Central memory CD8-positive, alpha-beta T cell (primary cell): ENCODE measurements around the gene EXTL2.
"Not testable (repeated sequence)": the region's sequence is repeated elsewhere in the genome, so short reads cannot be mapped to it uniquely, and the experiment has no call there.

ENCODE experiments used
- ATAC-seq: fragments of 150-1000 bp; cut with Tn5 transposase; replicated peaks from 2 replicates; pipeline ENCODE4 v1.10.0; 2022; ENCODE audit warnings: mild to moderate bottlenecking, moderate FRiP score, moderate number of reproducible peaks; ENCODE audit not compliant: poor library complexity, severe bottlenecking; ENCODE audit errors: extremely low read depth
- DNase-seq, 2 donors: peaks; one replicate each; pipeline ENCODE4 v3.0.0; 2021; ENCODE audit warnings: low spot score in 2 of 2
- H3K27ac Mint-ChIP-seq: one replicate; pipeline ENCODE4 v1.8.0; 2022; ENCODE audit warnings: low read depth, mild to moderate bottlenecking, moderate library complexity, mixed read lengths
- H3K27me3 Mint-ChIP-seq: one replicate; pipeline ENCODE4 v1.8.0; 2022; ENCODE audit warnings: mixed read lengths
- H3K36me3 Mint-ChIP-seq: one replicate; pipeline ENCODE4 v1.8.0; 2022; ENCODE audit warnings: mild to moderate bottlenecking, moderate library complexity, mixed read lengths; ENCODE audit not compliant: insufficient read depth
- H3K4me1 Mint-ChIP-seq: one replicate; pipeline ENCODE4 v1.8.0; 2022; ENCODE audit warnings: mixed read lengths
- H3K4me3 Mint-ChIP-seq: one replicate; pipeline ENCODE4 v1.8.0; 2022; ENCODE audit warnings: mild to moderate bottlenecking, moderate library complexity, mixed read lengths
- H3K9me3 Mint-ChIP-seq: one replicate; pipeline ENCODE4 v1.8.0; 2022; ENCODE audit warnings: mixed read lengths

EXTL2 gene

DNA sequence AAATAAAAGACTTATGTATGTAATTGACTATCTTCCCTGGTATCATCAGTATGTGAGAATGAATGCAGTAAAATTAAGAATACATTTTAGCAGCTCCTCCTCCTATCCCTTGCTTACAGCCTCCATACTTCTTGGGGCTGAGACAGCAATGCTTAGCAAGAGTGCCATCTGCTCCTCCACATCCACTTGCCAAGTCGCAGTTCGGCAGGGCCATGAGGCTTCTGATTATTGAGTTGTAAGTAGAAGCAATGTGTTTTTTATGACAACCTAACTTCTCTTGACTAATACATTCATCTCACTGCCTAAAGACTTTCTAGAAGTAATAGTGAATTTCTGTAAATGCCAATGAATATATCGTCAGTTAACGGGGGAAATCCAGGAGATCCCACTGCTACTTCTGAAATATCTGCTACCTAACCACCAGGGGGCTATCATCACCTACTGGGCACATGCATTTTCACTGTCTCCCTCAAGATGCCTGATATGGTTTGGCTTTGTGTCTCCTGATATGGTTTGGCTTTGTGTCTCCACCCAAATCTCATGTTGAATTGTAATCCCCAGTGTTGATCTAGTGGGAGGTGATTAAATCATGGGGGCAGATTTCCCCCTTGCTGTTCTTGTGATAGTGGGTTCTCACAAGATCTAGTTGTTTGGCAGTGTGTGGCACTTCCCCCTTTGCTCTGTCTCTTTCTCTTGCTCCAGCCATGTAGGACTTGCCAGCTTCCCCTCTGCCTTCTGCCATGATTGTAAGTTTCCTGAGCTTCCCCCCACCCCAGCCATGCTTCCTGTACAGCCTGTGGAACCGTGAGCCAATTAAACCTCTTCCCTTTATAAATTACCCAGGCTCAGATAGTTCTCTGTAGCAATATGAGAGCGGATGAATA is 59.6 kb downstream of the EXTL2 start:
- no peaks in the 10 kb centered on the region for H3K4me1 Mint-ChIP-seq
- H3K4me3 Mint-ChIP-seq = no peak overlapping the region
- no peak for ATAC-seq
- no peaks in the 10 kb centered on the region for H3K36me3 Mint-ChIP-seq
- DNase-seq = no peak
- no peak overlapping the region for H3K27ac Mint-ChIP-seq
- H3K9me3 Mint-ChIP-seq = no peaks in the 10 kb centered on the region
- H3K27me3 Mint-ChIP-seq = no peaks in the 10 kb centered on the region

DNA sequence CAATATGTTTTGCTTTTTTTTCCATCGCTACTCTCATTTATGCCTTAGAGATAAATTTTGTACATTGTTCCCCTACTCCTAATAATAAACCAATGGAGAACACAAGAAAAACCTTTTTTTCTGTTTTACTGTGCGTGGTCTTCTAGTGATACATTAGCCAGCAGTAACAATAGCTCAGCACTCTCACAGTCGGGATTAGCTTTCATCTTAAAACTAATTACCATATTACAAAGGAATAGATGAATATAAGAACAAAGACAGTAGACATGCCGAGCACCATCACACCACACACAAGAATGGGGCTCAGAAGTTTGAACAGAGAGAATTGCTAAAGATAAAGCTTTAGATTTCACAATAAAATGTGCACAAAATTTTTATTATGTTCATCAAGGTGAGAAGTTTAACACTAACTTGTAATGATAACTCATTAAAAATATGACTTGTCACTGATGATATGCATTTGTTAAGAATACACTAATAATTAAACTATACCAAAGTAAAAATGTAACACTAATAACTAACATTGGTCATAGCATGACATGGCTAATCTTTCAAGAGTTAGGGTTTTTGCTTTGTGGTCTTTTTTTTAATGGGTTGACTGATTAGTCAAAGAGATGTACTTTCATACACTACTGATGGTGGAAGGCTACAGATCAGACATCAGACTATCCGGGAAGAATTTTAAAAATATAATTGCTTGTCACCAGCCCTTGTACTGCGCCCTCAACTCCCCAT is 61.8 kb downstream of the EXTL2 start:
- H3K4me3 Mint-ChIP-seq = no peak overlapping the region
- ATAC-seq (no peak), DNase-seq (no peak)
- H3K27me3 Mint-ChIP-seq = peaks cover 16% of the 10 kb centered on the region
- H3K27ac Mint-ChIP-seq = no peak overlapping the region
- no peaks in the 10 kb centered on the region for H3K4me1 Mint-ChIP-seq
- no peaks in the 10 kb centered on the region for H3K9me3 Mint-ChIP-seq
- H3K36me3 Mint-ChIP-seq = no peaks in the 10 kb centered on the region

DNA sequence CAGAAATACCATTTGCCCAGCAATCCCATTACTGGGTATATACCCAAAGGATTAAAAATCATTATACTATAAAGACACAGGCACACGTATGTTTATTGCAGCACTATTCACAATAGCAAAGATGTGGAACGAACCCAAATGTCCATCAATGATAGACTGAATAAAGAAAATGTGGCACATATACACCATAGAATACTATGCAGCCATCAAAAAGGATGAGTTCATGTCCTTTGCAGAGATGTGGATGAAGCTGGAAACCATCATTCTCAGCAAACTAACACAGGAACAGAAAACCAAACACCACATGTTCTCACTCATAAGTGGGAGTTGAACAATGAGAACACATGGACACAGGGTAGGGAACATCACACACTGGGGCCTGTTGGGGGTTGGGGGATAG is 69.0 kb downstream of the EXTL2 start:
- not testable (repeated sequence) for ATAC-seq, H3K27ac Mint-ChIP-seq, H3K4me1 Mint-ChIP-seq, DNase-seq, H3K36me3 Mint-ChIP-seq, H3K4me3 Mint-ChIP-seq
- peaks cover 46% of the 10 kb centered on the region for H3K27me3 Mint-ChIP-seq
- H3K9me3 Mint-ChIP-seq = peaks cover 12% of the 10 kb centered on the region
